ENCODE data around the gene FZR1.

DNA sequence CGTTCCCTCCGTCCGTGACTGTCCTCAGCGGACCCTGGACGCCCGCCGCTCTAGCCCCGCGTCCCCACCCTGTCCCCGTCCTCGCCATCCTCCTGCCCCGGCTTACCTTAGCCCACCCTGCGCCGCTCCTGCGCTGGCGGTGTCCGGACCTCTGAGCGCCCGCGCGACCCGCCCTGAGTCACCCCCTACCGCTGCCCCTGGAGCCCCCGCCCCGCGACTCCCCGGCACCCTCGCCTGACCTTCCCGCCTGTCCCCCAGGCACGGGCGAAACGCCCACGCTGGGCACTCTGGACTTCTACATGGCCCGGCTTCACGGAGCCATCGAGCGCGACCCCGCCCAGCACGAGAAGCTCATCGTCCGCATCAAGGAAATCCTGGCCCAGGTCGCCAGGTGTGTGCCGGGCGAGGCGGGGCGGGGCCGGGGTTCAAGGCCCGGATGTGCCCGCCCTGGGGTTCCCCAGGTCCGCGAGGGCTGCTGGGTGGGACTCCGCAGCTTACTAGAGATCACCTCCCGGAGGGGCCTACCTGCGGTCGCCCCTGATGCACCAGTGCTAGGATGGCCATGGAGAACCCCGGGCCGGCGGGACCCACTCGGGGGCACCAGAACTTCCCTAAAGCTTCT lies 71.7 kb downstream of the FZR1 start:
- TF ChIP-seq, protein P1, sequence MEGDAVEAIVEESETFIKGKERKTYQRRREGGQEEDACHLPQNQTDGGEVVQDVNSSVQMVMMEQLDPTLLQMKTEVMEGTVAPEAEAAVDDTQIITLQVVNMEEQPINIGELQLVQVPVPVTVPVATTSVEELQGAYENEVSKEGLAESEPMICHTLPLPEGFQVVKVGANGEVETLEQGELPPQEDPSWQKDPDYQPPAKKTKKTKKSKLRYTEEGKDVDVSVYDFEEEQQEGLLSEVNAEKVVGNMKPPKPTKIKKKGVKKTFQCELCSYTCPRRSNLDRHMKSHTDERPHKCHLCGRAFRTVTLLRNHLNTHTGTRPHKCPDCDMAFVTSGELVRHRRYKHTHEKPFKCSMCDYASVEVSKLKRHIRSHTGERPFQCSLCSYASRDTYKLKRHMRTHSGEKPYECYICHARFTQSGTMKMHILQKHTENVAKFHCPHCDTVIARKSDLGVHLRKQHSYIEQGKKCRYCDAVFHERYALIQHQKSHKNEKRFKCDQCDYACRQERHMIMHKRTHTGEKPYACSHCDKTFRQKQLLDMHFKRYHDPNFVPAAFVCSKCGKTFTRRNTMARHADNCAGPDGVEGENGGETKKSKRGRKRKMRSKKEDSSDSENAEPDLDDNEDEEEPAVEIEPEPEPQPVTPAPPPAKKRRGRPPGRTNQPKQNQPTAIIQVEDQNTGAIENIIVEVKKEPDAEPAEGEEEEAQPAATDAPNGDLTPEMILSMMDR (IDR thresholded peaks at IDR 0.05) = no peak
- TF ChIP-seq EP300 (IDR thresholded peaks at IDR 0.05) = no peak

Measured in ovary (tissue), 3 donors.